Calu3 (cell line): ENCODE data around the gene SPRED1. TPM values are rescaled to one million over a fixed set of nuclear protein-coding genes. Genes with fewer than 3 reads are reported as not detected.
"Not testable (repeated sequence)": the region's sequence is repeated elsewhere in the genome, so short reads cannot be mapped to it uniquely, and the experiment has no call there.

Experiments used
- BruUV-seq: library from RNA; stranded (reverse); fragments of 400-500 nt; replicated peaks from 2 replicates; lab custom pipeline; 2021; lab: Mats Ljungman, UMichigan
- CTCF ChIA-PET: fragments of 300-600 bp; sonication (Branson Sonifier 250); formaldehyde crosslinking; loops from one replicate; lab custom pipeline; 2022; ENCODE audit warnings: antibody characterized with exemption; lab: Charles Lee
- DNase-seq: peaks from one replicate; pipeline ENCODE4 v3.0.0; 2022
- H3K27ac Mint-ChIP-seq: one replicate; pipeline ENCODE4 v1.8.0; 2022; ENCODE audit warnings: mixed read lengths; ENCODE audit not compliant: unreplicated experiment
- H3K27me3 Mint-ChIP-seq: one replicate; pipeline ENCODE4 v1.8.0; 2022; ENCODE audit warnings: mixed read lengths; ENCODE audit not compliant: unreplicated experiment
- H3K36me3 Mint-ChIP-seq: one replicate; pipeline ENCODE4 v1.8.0; 2022; ENCODE audit warnings: mild to moderate bottlenecking, moderate library complexity, mixed read lengths; ENCODE audit not compliant: insufficient read depth, unreplicated experiment
- H3K4me1 Mint-ChIP-seq: one replicate; pipeline ENCODE4 v1.8.0; 2022; ENCODE audit warnings: mild to moderate bottlenecking, low read depth, mixed read lengths; ENCODE audit not compliant: unreplicated experiment
- H3K4me3 Mint-ChIP-seq: one replicate; pipeline ENCODE4 v1.8.0; 2022; ENCODE audit warnings: mild to moderate bottlenecking, low read depth, moderate library complexity, mixed read lengths; ENCODE audit not compliant: unreplicated experiment
- H3K9me3 Mint-ChIP-seq: one replicate; pipeline ENCODE4 v1.8.0; 2022; ENCODE audit warnings: low read depth, mixed read lengths; ENCODE audit not compliant: unreplicated experiment
- intact Hi-C: fragments of 100-400 bp; cut with micrococcal nuclease; formaldehyde crosslinking; loops from one replicate; pipeline ENCODE4 v1.10.0; 2022; ENCODE audit not compliant: unreplicated experiment
- total RNA-seq: library from RNA; stranded (reverse); gene quantifications from 2 replicates; pipeline ENCODE4 v1.2.3, GENCODE V29; 2022
- TF ChIP-seq, protein P1 (sequence below): fragments of 200-600 bp; IDR thresholded peaks from one replicate; pipeline ENCODE4 v1.8.0; 2022; ENCODE audit warnings: antibody characterized with exemption; ENCODE audit not compliant: unreplicated experiment

The SPRED1 gene
- total RNA-seq, 1 experiment from 2014 or later: 16.1 TPM

- H3K9me3 Mint-ChIP-seq: no peaks in the 10 kb centered on the region
- H3K27me3 Mint-ChIP-seq: no peaks in the 10 kb centered on the region
- H3K36me3 Mint-ChIP-seq: no peaks in the 10 kb centered on the region
- intact Hi-C loops: loop anchor here (5.0 kb wide), 1 partner anchor 200 kb away; no protein-coding TSS in a partner anchor
- no peak for DNase-seq
- peaks cover 5% of the 10 kb centered on the region for H3K4me1 Mint-ChIP-seq
- no peak overlapping the region for H3K4me3 Mint-ChIP-seq
- CTCF ChIA-PET: no interaction called here
- H3K27ac Mint-ChIP-seq: no peak overlapping the region
- TF ChIP-seq, protein P1, sequence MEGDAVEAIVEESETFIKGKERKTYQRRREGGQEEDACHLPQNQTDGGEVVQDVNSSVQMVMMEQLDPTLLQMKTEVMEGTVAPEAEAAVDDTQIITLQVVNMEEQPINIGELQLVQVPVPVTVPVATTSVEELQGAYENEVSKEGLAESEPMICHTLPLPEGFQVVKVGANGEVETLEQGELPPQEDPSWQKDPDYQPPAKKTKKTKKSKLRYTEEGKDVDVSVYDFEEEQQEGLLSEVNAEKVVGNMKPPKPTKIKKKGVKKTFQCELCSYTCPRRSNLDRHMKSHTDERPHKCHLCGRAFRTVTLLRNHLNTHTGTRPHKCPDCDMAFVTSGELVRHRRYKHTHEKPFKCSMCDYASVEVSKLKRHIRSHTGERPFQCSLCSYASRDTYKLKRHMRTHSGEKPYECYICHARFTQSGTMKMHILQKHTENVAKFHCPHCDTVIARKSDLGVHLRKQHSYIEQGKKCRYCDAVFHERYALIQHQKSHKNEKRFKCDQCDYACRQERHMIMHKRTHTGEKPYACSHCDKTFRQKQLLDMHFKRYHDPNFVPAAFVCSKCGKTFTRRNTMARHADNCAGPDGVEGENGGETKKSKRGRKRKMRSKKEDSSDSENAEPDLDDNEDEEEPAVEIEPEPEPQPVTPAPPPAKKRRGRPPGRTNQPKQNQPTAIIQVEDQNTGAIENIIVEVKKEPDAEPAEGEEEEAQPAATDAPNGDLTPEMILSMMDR: no peak
- no TSS peak for BruUV-seq
Measured at GRCh38 chr15:38271895-38272294, 19.3 kb downstream of the SPRED1 start.

DNA sequence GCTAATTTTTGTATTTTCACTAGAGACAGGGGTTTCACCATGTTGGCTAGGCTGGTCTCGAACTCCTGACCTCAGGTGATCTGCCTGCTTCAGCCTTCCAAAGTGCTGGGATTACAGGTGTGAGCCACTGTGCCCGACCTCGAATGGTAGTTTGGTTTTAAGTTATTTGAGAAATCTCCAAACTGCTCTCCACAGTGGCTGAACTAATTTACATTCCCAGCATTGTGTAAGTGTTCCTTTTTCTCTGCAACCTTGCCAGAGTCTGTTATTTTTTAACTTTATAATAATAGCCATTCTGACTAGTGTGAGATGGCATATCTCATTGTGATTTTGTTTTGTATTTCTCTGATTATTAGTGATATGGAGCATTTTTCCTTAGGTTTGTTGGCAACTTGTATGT, 19.8 kb downstream of the SPRED1 start:
- BruUV-seq, H3K4me1 Mint-ChIP-seq, CTCF ChIA-PET, H3K27me3 Mint-ChIP-seq, H3K27ac Mint-ChIP-seq, H3K36me3 Mint-ChIP-seq, H3K4me3 Mint-ChIP-seq, DNase-seq, H3K9me3 Mint-ChIP-seq: not testable (repeated sequence)
- intact Hi-C loops: loop anchor here (5.0 kb wide), 1 partner anchor 200 kb away; no protein-coding TSS in a partner anchor

GRCh38 chr15:38274135-38274534, 21.5 kb downstream of the SPRED1 start:
- no peaks in the 10 kb centered on the region for H3K36me3 Mint-ChIP-seq
- H3K4me1 Mint-ChIP-seq: peaks cover 5% of the 10 kb centered on the region
- H3K4me3 Mint-ChIP-seq: no peak overlapping the region
- H3K27me3 Mint-ChIP-seq: no peaks in the 10 kb centered on the region
- intact Hi-C loops: loop anchor here (5.0 kb wide), 1 partner anchor 202 kb away; no protein-coding TSS in a partner anchor
- no peak overlapping the region for H3K27ac Mint-ChIP-seq
- TF ChIP-seq, protein P1: no peak
- no peak for DNase-seq
- CTCF ChIA-PET: no interaction called here
- H3K9me3 Mint-ChIP-seq: no peaks in the 10 kb centered on the region
- BruUV-seq: no TSS peak

DNA sequence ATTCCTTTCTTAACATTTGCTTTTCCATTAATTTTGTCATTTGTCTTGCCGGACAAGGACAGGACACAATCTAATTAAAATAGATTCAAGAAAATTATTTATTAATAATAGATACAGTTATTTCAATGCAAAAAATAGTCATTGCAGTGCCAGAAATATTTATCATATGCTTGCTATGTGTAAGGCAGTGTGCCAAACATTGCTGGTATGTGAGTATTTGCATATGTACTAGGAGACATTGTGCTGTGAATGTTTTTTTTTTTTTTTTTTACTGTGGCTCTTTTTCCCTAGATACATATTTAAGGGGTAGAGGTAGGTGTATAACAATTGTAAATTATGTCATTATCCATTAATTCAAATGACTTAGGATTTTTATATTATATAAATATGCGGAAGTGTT, 23.3 kb downstream of the SPRED1 start:
- Mint-ChIP-seq H3K4me1 (peaks cover 5% of the 10 kb centered on the region), H3K4me3 (no peak overlapping the region), H3K27me3 (no peaks in the 10 kb centered on the region), H3K27ac (no peak overlapping the region), H3K9me3 (no peaks in the 10 kb centered on the region), H3K36me3 (no peaks in the 10 kb centered on the region)
- intact Hi-C loops: no loop called here
- no peak for DNase-seq
- TF ChIP-seq, protein P1: no peak
- no TSS peak for BruUV-seq
- CTCF ChIA-PET: no interaction called here

- H3K27me3 Mint-ChIP-seq, H3K27ac Mint-ChIP-seq, H3K4me3 Mint-ChIP-seq, CTCF ChIA-PET, DNase-seq, BruUV-seq, intact Hi-C loops, H3K36me3 Mint-ChIP-seq, H3K4me1 Mint-ChIP-seq, H3K9me3 Mint-ChIP-seq: not testable (repeated sequence)
Measured at GRCh38 chr15:38277281-38277680, 24.6 kb downstream of the SPRED1 start.
